ENCODE results near the gene RPS6KA3. TPM values are rescaled to one million over a fixed set of nuclear protein-coding genes. Genes with fewer than 3 reads are reported as not detected.

Gene RPS6KA3
- total RNA-seq (2014; rRNA removed; shearing (Covaris generic)): 39.4 and 41.3 TPM in 2 replicates
- polyA plus RNA-seq (2014; cell fraction: nucleus; rRNA removed): 20.1 and 30.9 TPM in 2 replicates

- DNase-seq (ENCODE audit: extremely low read depth, low read depth): peak; percentile 85
These were observed at the start of gene RPS6KA3 for GRCh38 chrX:20266810-20267606. TSS of gene RPS6KA3 (minus strand) at chrX:20266909. CDS start at chrX:20266632, 277 bp downstream.

DNA sequence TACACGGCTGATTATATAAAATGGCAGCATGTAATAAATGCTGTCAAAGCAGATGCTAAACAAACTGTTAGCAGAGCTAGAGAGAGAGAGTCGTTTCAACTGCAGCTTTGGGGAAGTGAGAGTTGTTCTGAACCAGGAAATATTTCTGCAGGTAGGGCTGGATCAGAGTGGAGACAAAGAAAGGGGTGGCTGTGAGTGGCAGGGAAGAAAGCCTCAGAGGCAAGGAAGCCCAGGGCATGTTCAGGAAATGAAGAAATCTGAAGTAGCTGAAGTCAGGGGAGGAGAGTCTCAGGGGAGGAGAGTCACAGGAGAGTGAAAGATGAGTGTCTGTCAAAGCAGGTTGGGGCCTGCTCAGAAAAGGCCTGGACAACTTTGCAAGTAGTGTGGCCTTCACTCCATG is 48.4 kb upstream of the RPS6KA3 start:
- DNase-seq (ENCODE audit: extremely low read depth, low read depth): no peak

DNA sequence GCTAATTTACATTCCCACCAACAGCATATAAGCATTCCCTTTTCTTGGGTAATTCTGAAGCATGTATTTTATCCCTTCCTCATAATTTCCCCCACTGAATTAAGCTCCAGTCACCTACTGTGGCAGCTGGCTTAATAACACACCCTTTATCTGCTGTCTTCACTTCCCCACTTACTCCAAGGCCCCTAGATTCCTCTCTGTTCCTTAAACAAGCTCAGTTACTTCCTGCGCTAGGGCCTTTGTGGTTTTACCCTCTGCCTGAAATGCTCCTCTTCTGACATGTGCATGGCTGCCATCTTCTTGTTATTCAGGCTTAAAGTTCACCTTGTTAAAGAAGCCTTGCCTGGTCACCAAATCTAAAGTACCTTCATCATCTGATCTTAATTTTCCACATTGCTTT is 47.2 kb upstream of the RPS6KA3 start:
- no peak for DNase-seq (ENCODE audit: extremely low read depth, low read depth)

GRCh38 chrX:20312018-20312417 is 45.3 kb upstream of the RPS6KA3 start:
- DNase-seq (ENCODE audit: extremely low read depth, low read depth): no peak

GRCh38 chrX:20311505-20311904 is 44.8 kb upstream of the RPS6KA3 start:
- DNase-seq (ENCODE audit: extremely low read depth, low read depth): no peak

DNA sequence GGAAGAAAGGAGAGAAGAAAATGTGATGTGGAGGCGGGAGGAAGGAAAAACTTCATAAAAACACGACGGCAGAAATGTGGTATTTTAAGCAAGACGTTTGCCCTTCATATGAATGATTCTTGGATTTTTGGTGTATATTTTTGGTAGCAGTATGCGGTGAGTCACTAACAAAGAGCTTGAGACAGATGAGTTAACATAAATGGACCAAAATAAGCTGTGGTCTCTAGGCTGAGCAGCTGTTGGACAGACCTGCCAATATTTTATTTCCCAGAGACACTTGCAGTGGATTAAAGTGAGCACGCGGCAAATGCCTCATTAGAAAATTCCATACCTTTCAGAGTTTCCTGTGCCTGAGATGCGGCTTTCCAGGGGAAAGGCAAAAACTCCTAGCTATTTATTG is 43.1 kb upstream of the RPS6KA3 start:
- DNase-seq (ENCODE audit: extremely low read depth, low read depth): no peak

DNA sequence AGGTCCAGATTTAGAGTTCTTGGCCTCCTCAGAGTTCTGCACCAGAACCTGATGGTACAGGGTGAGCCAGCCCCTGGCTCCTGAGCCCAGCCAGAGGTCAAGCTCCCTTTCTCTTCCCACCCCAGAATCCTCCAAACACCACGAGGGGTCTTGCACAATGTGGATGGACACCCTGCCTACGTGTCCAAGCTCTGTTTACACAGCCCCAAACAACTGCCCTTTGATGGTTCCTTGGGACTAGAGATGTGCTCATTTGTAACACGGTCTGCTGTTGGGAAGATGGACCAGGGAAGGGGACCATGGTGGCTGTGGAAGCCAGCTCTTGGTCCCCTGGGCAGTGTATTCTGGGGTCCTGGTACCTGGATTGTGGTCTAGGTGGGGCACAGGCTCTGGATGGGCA is 40.0 kb upstream of the RPS6KA3 start:
- DNase-seq (ENCODE audit: extremely low read depth, low read depth): no peak

DNA sequence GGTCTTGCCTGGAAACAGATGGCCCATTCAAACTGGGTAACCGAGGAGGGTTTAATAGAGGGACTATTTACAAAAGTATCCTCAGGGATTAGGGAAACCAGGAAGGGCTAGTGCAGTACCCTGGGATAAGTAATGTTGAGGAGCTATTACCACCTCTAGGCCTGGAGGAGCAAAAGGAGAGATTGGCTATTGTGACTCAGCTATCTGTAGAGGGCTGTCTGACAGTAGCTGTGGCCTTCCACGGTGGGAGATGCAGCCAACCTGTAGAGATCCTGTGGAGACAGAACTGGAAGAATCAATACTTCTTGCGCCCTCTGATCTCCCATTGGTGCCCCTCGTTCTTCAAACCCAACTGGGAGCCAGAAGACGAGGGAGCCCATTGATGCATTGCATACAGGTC is 34.1 kb upstream of the RPS6KA3 start:
- DNase-seq (ENCODE audit: extremely low read depth, low read depth): no peak

DNA sequence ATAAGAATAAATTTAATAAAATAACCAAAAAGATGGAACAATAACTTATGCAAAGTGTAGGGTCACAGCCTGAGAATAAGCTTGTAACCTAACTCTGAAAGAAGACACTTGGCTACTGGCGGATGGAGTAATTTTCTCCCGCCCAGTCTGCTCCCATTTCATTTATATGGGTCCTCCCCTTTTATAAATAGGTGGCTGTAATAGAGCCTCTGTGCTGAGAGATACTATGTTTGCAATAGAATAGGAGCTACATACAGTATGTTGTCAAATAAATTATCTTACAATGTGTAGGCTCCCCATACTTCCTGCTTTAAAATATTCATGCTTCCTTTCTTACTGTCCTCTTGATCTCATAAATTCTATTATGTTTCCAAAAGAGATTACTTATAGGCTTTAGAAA is 28.2 kb upstream of the RPS6KA3 start:
- DNase-seq (ENCODE audit: extremely low read depth, low read depth): no peak

- DNase-seq (ENCODE audit: extremely low read depth, low read depth): no peak
These were observed 27.6 kb upstream of the RPS6KA3 start for GRCh38 chrX:20294284-20294683.

DNA sequence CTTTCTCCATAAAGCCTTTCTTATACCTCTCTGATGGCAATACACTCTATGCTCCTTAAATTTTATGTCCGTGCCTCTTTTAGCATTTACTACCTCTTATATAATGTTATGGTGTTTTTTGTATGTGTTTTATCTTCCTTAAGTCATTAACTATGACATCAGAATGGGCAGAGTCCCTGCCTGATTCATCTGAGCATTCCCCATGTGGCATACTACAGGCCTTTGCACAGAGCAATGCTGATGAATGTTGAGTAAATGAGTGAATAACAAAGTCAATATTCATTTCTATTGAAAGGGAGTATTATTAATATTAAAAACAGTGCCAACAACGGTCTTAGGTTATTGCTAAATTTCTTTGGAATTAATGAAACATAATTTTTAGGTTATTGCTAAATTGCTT is 18.8 kb upstream of the RPS6KA3 start:
- no peak for DNase-seq (ENCODE audit: extremely low read depth, low read depth)

- DNase-seq (ENCODE audit: extremely low read depth, low read depth): no peak
These were observed 18.3 kb upstream of the RPS6KA3 start for GRCh38 chrX:20284992-20285391.

DNA sequence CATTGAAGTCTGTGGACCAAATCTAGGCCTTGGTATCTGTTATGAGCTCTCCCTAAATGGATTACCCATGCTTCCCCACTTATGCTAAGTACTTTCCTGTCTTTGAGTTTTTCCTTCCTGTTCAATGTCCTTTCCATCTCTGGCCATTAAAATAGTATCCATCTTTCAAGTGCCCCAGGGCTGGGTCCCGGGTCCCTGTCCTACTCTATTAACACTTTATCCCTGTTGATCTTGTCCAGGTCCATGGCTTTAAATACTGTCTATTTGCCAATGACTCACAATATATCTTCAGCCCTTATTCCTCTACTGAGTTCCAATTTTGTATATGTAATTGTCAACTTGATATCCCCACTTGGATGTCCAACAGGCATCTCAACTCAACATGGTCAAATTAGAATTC is 17.7 kb upstream of the RPS6KA3 start:
- DNase-seq (ENCODE audit: extremely low read depth, low read depth): no peak

DNA sequence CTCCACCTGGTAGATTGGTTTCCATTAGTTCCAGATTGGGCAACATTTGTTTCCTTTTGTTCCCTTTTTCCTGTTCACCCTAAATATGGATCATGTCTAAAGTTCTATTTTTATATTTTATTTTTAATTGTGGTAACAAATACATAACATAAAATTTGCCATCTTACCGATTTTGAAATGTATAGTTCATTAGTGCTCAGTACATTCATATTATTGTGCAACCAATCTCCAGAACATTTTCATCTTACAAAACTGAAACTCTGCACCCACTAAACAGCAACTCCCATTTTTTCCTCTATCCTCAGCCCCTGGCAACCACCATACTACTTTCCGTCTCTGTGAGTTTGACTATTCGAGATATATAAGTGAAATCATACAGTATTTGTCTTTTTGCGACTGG is 14.2 kb upstream of the RPS6KA3 start:
- DNase-seq (ENCODE audit: extremely low read depth, low read depth): no peak

DNA sequence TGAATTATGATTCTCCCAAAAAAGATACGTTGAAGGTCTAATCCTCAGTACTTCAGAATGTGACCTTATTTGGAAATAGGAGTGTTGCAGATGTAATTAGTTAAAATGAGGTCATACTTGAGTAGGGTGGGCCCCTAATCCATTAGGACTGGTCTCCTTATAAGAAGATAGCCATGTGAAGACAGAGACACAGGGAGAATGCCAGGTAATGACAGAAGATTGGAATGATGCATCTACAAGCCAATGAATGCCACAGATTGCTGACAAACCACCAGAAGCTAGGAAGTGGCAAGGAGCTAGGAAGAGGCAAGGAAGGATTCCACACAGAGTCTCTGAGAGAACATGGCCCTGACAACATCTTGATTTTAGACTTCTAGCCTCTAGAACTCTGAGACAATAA is 7.4 kb upstream of the RPS6KA3 start:
- DNase-seq (ENCODE audit: extremely low read depth, low read depth): no peak

DNA sequence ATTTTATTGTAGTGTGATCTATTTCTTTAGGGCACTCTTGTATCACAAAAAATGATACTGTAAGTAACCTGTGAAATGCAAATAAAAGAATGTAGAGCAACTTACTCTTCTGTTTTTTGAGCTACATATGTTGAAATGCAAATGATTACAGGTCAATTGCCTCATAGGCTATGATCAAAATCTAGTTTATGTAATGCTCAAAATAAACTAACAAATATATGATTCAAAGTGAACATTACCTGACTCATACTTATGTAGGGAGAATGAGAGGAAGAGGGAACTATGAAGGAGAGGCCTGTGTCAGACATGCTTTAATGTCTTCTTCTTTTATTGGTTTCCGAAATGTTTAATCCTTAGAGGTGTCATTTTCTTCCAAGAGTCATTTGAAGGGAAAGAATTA is 5.0 kb upstream of the RPS6KA3 start:
- peak; percentile 38 for DNase-seq (ENCODE audit: extremely low read depth, low read depth)

GRCh38 chrX:20271186-20271585 is 4.5 kb upstream of the RPS6KA3 start:
- no peak for DNase-seq (ENCODE audit: extremely low read depth, low read depth)

GRCh38 chrX:20270562-20270890 is 3.8 kb upstream of the RPS6KA3 start:
- DNase-seq (ENCODE audit: extremely low read depth, low read depth): no peak

- no peak for DNase-seq (ENCODE audit: extremely low read depth, low read depth)
These were observed 3.3 kb upstream of the RPS6KA3 start for GRCh38 chrX:20269848-20270561.

DNA sequence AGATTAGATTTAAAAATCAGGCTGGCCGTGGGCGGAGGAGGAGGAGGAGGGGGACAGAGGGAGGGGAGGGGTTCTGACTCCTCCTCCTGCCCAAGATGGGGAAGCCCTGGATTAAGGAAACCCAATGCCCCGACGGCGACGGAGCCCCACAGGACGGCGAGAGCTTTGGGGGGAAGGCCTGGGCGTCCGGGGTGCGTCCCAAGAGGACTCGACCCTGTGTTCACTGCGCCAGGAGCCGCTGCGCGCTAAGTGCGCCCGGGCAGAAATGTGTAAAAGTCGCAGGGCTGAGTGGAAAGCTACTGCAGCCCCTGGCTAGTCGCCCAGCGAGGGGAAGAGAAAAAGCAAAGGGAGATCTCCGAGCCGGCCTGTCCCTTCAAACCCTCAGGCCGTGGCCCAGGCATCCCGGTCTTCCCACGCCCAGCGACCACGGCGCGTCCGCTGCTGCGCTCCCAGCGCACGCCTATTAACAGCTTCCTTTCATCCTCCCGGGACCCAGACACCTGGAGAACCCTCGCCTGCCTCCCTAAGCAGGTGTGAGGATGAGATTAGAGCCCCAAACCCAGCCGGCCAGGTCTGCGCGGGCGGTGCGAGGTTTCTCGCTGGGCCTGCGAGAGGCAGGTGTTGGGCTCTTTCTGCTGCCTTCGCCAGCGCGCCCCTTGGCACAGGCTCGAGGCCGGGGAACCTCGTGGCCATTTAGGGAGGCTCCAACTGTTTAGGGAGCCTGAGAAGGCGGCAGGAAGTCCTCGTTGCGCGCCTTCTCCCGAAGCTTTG is 1.4 kb upstream of the RPS6KA3 start:
- DNase-seq (ENCODE audit: extremely low read depth, low read depth): no peak

GRCh38 chrX:20267607-20267930 is 860 bp upstream of the RPS6KA3 start:
- no peak for DNase-seq (ENCODE audit: extremely low read depth, low read depth)
